ENCODE results near the gene GPC3. TPM values are rescaled to one million over a fixed set of nuclear protein-coding genes. Genes with fewer than 3 reads are reported as not detected.

Gene GPC3
- total and polyA plus RNA-seq, 7 donors, result 0.43 to 2.3 (median 1.4) TPM

DNA sequence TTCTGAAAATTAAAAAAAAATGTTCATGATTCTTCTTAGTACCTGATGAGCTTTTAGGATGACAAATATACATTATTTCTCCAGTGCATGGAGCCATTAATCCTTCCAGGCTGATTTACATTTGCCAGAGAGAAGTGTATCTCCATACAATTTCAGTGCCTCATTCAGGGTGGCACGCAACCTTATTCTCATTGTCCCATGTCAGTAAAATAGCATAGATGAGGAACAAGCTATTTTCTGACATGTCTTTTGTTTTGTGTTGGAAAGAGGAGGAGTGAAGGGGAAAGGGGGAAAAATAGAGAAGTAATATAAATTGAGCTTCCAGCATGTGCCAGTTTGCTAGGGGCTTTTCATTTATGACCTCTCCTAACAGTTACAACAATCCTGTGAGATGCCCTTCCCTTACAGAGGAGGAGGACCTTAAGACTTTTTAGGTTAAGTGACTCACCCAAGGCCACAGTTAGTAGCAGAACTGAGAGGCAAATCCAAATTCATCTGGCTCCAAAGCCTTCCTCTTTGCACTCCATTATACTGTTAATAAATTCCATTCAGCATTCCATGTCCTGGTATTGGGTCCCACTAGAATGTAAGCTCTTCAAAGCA lies 295.3 kb downstream of the GPC3 start:
- 97 to 100% (median 98%) methylated on average over 1 of the region's 1 CpG for WGBS, 3 donors
- intact Hi-C loops (cut with DNase I), result no loop called here
- ATAC-seq (no peak), DNase-seq (no peak)
- no peaks in the 10 kb centered on the region for H3K9me3 ChIP-seq
- TF ChIP-seq, protein P1, sequence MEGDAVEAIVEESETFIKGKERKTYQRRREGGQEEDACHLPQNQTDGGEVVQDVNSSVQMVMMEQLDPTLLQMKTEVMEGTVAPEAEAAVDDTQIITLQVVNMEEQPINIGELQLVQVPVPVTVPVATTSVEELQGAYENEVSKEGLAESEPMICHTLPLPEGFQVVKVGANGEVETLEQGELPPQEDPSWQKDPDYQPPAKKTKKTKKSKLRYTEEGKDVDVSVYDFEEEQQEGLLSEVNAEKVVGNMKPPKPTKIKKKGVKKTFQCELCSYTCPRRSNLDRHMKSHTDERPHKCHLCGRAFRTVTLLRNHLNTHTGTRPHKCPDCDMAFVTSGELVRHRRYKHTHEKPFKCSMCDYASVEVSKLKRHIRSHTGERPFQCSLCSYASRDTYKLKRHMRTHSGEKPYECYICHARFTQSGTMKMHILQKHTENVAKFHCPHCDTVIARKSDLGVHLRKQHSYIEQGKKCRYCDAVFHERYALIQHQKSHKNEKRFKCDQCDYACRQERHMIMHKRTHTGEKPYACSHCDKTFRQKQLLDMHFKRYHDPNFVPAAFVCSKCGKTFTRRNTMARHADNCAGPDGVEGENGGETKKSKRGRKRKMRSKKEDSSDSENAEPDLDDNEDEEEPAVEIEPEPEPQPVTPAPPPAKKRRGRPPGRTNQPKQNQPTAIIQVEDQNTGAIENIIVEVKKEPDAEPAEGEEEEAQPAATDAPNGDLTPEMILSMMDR (IDR thresholded peaks at IDR 0.05), result no peak
- H3K36me3 ChIP-seq (ENCODE audit: insufficient read depth in 1 of 2, low read depth in 1 of 2), result no peaks in the 10 kb centered on the region
- peaks cover 0 to 4% (median 0%) of the 10 kb centered on the region in 3 donors for H3K27me3 ChIP-seq (ENCODE audit: insufficient read depth in 3 of 3, low read length in 2 of 3)
- no peak overlapping the region for H3K4me3 ChIP-seq
- H3K27ac ChIP-seq, result no peak overlapping the region
- H3K4me1 ChIP-seq, result no peaks in the 10 kb centered on the region

DNA sequence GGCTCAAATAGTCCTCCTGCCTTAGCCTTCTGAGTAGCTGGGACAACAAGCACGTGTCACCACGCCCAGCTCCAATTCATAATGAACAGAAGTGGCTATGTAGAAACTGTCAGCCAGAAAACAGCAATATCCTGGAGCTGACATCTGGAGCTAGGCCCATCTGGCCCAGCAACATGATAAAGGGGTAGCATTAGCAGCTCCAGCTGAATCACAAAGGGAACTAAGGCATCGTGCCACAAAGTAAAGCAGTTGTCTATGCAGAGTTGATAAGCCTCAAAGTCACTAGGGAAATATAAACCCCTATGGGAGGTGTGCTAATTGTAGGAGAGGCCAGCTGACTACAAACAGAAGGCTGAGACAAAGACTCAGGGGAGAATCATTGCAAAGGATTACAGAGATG lies 299.6 kb downstream of the GPC3 start:
- intact Hi-C loops (cut with DNase I), result no loop called here
- ATAC-seq (no peak), DNase-seq (no peak)
- Histone ChIP-seq H3K9me3 (no peaks in the 10 kb centered on the region), H3K4me3 (no peak overlapping the region), H3K27ac (no peak overlapping the region), H3K27me3 (ENCODE audit: insufficient read depth in 3 of 3, low read length in 2 of 3) (no peaks in the 10 kb centered on the region), H3K36me3 (ENCODE audit: insufficient read depth in 1 of 2, low read depth in 1 of 2) (no peaks in the 10 kb centered on the region), H3K4me1 (no peaks in the 10 kb centered on the region)
- TF ChIP-seq, protein P1 (IDR thresholded peaks at IDR 0.05), result no peak
- WGBS, 3 donors, result 31 to 42% (median 37%) methylated on average over 3 of the region's 3 CpGs

DNA sequence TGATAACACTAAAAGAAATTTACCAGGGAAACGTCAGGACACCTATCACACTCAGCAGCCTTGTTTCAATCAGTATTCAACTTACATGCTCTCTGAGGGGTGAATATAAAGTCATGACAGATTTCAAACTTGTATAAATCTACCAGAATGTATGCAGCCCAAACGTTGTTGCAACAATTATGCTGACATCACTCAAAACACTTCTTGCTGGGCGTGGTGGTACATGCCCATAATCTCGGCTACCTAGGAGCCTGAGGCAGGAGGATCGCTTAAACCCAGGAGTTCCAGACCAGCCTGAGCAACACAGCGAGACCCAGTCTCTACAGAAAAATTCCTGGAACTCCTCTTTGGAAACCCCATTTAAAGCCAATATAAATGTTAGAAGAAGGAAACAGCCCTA lies 303.5 kb downstream of the GPC3 start:
- no peaks in the 10 kb centered on the region for H3K27me3 ChIP-seq (ENCODE audit: insufficient read depth in 3 of 3, low read length in 2 of 3)
- TF ChIP-seq, protein P1 (IDR thresholded peaks at IDR 0.05), result no peak
- DNase-seq (no peak), ATAC-seq (no peak)
- H3K4me1 ChIP-seq, result no peaks in the 10 kb centered on the region
- H3K9me3 ChIP-seq, result no peaks in the 10 kb centered on the region
- no peak overlapping the region for H3K4me3 ChIP-seq
- intact Hi-C loops (cut with DNase I), result no loop called here
- no peak overlapping the region for H3K27ac ChIP-seq
- 70 to 92% (median 87%) methylated on average over 6 of the region's 6 CpGs for WGBS, 3 donors
- H3K36me3 ChIP-seq (ENCODE audit: insufficient read depth in 1 of 2, low read depth in 1 of 2), result no peaks in the 10 kb centered on the region

DNA sequence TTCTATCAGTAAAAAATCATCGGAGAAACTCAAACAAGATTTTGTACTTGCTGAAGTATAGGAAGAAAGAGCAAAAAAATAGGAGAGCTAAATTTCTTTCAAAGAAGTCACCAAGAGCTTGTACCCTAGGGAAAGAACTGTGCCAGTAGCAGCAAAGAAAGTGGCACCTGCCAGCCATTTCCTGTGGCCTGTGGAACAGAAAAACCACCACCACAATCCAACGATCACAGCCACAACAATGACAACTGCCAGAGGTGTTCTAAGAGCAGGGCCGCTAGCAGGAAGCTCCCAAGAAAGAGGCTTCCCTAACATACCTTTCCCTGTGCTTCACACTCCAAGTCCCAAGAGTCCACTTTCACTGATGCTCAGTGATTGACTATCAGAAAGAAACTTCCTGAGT lies 304.0 kb downstream of the GPC3 start:
- no peak for DNase-seq
- H3K36me3 ChIP-seq (ENCODE audit: insufficient read depth in 1 of 2, low read depth in 1 of 2), result no peaks in the 10 kb centered on the region
- no peaks in the 10 kb centered on the region for H3K4me1 ChIP-seq
- intact Hi-C loops (cut with DNase I), result no loop called here
- no peak overlapping the region for H3K27ac ChIP-seq
- no peaks in the 10 kb centered on the region for H3K27me3 ChIP-seq (ENCODE audit: insufficient read depth in 3 of 3, low read length in 2 of 3)
- no peak for ATAC-seq
- TF ChIP-seq, protein P1 (IDR thresholded peaks at IDR 0.05), result no peak
- no peaks in the 10 kb centered on the region for H3K9me3 ChIP-seq
- no peak overlapping the region for H3K4me3 ChIP-seq
- WGBS, 3 donors, result 61 to 70% (median 66%) methylated on average over 3 of the region's 3 CpGs
